Activated T-helper 9 cell treated with anti-CD3 and anti-CD28 coated beads, Interleukin-2, amount 50 U/mL, for 16 hours (primary cell): ENCODE results near the gene HOXC9.

ENCODE experiments used
- DNase-seq: peaks from one replicate; pipeline ENCODE4 v3.0.0-alpha.2; 2020; ENCODE audit warnings: low read depth

HOXC9 gene

GRCh38 chr12:54028314-54029201, 28.6 kb downstream of the HOXC9 start, which contains the start of gene HOXC6:
TSS of gene HOXC6 (plus strand) at chr12:54028440. CDS start at chr12:54028522, 82 bp downstream.
- no peak for DNase-seq

DNA sequence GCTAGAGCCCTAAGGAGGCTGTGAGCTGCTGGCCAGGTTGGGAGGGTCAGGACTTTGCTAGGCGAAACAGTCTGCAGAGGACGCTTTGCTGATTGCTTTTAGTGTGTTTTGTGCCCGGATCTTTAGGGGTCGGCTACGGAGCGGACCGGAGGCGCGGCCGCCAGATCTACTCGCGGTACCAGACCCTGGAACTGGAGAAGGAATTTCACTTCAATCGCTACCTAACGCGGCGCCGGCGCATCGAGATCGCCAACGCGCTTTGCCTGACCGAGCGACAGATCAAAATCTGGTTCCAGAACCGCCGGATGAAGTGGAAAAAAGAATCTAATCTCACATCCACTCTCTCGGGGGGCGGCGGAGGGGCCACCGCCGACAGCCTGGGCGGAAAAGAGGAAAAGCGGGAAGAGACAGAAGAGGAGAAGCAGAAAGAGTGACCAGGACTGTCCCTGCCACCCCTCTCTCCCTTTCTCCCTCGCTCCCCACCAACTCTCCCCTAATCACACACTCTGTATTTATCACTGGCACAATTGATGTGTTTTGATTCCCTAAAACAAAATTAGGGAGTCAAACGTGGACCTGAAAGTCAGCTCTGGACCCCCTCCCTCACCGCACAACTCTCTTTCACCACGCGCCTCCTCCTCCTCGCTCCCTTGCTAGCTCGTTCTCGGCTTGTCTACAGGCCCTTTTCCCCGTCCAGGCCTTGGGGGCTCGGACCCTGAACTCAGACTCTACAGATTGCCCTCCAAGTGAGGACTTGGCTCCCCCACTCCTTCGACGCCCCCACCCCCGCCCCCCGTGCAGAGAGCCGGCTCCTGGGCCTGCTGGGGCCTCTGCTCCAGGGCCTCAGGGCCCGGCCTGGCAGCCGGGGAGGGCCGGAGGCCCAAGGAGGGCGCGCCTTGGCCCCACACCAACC, 29.8 kb downstream of the HOXC9 start:
- no peak for DNase-seq

DNA sequence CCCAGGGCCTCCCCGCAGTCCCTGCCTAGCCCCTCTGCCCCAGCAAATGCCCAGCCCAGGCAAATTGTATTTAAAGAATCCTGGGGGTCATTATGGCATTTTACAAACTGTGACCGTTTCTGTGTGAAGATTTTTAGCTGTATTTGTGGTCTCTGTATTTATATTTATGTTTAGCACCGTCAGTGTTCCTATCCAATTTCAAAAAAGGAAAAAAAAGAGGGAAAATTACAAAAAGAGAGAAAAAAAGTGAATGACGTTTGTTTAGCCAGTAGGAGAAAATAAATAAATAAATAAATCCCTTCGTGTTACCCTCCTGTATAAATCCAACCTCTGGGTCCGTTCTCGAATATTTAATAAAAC, 30.5 kb downstream of the HOXC9 start:
- no peak for DNase-seq

DNA sequence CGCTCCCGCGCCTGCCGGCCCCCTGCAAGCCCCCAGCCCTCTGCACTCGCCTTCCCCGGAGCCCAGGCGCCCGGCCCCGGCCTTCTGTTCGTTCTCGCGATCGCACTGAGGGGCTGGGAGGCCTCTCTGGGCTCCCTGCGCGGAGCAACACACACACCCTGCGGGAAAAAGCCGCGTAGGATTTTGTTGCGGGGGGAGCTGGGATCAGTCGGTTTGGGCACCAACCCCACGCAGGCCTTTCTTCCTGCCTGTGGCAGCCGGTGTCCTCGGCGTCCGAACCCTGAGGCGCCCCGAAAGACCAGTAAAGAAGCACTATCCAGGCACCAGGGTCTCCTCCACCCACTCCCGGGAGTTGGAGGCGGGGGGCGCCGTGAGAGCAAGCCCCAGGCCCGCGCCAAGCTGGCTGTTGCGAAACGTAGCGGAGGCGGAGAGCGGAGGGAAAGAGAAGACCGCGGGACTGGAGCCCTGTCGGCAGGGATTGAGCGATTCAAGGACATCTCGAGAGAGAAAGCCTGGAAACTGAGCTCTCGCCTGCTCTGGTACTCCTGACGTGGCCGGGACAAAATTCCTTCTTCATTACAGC, 31.0 kb downstream of the HOXC9 start:
- DNase-seq: no peak

GRCh38 chr12:54031480-54031879, 31.5 kb downstream of the HOXC9 start:
- no peak for DNase-seq

- DNase-seq: no peak
Observed at GRCh38 chr12:54032086-54032619, 32.2 kb downstream of the HOXC9 start.

DNA sequence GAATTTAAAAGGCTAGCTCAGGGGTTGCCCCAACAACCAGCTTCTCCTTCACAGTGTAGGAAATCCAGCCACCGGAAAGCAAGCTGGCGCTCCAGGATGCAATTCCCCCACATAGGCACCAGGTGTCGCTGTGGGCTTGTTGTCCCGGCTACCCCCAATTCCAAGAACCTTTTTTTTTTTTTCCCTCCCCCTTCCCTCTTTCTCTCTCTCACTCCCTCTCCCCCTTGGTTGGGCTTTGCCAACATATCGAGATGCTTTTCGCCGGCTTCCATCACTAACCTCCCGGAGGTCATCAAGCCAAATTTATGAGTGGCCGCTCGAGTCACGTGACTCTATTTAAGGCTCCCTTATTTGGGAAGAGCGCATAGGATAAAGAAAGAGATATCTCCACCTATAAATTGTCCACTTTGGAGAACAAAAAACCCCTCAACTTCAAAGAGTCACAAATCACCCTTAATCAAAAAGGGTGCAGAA, 32.7 kb downstream of the HOXC9 start, which contains the start of gene HOXC5:
Gene HOXC5 (plus strand): TSS at position 424 of the 474 bp plus-strand sequence. CDS start 73 bp downstream, outside the sequence.
- peak; percentile 23 for DNase-seq

- no peak for DNase-seq
Observed at GRCh38 chr12:54033106-54033979, 33.4 kb downstream of the HOXC9 start.

- DNase-seq: no peak
Observed at GRCh38 chr12:54033980-54034784, 34.2 kb downstream of the HOXC9 start.

GRCh38 chr12:54034785-54035310, 34.9 kb downstream of the HOXC9 start:
- DNase-seq: no peak

GRCh38 chr12:54035568-54036264, 35.8 kb downstream of the HOXC9 start:
- DNase-seq: no peak

DNA sequence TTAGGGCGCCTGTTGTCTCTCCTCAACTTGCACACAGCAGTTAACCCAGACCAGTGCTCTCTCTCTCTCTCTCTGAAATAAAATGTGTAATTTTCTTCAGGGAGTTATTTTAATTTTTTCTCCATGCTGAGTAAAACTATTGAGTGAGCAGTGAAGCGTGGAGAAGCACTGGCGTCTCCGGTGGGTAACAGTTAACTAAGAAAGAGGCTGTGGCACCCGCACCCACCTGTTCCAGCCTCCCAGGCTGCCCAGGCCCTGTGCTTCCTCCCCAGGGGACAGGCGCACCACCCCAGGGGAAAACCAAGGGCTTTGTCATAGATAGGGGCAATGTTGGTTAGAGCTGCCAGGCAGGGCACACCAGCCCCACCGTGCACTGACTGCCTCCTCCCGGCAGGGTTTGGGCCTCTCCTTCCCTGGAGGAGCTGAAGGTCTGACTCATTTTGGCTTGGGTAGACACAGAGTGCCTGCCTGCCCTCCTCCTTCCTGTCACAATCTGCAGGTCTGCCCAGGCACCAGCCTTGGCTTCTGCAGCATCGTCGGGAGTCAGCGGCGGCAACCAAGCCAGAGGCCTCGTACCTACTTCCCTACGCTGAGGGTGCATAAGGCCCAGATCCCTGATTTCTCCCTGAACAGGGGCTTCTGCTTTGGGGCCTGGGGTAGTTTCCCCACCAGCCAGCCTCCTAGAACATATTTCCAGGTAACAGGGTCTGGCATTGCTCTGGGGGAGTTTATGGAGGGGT, 36.8 kb downstream of the HOXC9 start:
- no peak for DNase-seq

- DNase-seq: no peak
Observed at GRCh38 chr12:54037360-54038283, 37.7 kb downstream of the HOXC9 start.

GRCh38 chr12:54038284-54038870, 38.4 kb downstream of the HOXC9 start:
- no peak for DNase-seq

- DNase-seq: no peak
Observed at GRCh38 chr12:54038871-54039414, 39.0 kb downstream of the HOXC9 start.

DNA sequence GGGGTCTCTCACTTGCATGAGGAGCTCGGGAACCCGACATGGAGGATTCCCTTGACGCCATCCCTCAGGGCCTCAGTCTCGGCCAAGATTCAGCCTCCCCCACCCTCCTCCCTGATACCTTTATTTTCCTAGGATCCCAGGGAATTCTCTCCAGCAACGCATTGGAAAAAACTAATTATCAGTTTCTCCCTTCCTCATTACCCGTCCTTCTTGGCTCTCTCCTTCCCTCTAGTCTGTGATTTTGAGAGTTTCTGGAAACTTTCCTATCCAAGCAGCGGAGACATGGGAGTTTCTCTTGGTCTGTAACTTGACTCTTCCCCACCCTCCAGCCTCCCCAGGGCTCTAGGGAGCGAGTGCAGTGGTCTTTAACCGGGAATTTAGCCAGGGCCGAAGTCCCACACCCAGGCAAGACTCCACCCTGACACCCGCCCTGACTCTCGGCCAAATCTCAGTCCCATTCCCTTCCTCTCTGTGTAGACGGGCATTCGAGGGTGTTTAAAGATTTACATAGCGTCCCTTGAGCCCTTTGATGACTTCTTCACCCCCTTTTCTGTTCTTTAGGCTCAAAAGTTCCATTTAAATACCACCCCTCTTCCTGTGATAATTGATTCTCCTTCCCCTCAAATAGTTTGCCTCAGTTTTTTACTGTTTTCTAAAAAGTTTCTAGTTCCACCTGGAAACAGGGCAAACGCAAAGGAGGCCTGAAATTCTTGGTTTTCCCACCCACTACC, 39.6 kb downstream of the HOXC9 start:
- DNase-seq: no peak
